ENCODE results near the gene SREBF2. TPM values are rescaled to one million over a fixed set of nuclear protein-coding genes. Genes with fewer than 3 reads are reported as not detected.

The SREBF2 gene
- total and polyA plus RNA-seq, 2 donors from 2014 or later = 49.2 to 71.4 TPM

DNA sequence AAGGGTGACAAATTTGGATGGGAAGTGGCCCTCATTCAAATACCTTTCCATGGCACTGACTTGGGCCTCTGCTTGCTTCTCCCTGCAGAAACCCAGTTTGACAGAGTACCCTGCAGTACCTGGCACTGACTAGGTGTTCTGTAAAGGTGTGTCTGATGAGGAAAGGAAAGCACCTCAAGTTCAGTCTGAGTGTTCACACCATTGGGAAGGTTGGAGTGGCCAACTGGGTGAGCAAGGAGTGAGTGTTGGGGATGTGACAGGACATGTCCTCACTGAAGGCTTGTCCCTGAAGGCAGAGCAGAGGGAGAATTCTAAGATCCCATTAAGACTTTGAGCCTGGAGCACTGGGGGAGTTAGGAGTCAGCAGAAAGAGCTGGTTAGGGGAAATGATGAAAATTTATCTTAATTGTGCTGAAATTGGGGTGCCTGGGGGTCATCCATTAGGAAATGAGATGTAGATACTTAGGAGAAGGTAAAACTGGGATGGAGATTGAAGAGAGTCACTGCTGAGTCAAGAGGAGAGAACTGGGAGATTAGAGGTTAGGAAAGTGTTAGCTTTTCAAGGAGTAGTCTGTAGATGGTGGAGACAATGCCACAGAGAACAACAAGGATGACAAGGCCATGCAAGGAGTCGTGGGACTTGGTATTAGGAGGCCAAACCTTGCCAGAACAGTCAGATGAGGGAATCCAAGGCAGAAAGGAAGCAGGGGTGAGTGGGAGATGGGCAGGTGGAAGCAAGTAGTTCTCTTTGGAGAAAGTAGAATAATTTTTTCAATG, 6.1 kb downstream of the SREBF2 start:
- H3K9me3 ChIP-seq (ENCODE audit: control insufficient read depth in 2 of 3, insufficient read depth in 1 of 3, low read length in 3 of 3) = no peaks in the 10 kb centered on the region
- no peak overlapping the region for H3K4me3 ChIP-seq (ENCODE audit: low read length in 3 of 3)
- TF ChIP-seq, protein P1, sequence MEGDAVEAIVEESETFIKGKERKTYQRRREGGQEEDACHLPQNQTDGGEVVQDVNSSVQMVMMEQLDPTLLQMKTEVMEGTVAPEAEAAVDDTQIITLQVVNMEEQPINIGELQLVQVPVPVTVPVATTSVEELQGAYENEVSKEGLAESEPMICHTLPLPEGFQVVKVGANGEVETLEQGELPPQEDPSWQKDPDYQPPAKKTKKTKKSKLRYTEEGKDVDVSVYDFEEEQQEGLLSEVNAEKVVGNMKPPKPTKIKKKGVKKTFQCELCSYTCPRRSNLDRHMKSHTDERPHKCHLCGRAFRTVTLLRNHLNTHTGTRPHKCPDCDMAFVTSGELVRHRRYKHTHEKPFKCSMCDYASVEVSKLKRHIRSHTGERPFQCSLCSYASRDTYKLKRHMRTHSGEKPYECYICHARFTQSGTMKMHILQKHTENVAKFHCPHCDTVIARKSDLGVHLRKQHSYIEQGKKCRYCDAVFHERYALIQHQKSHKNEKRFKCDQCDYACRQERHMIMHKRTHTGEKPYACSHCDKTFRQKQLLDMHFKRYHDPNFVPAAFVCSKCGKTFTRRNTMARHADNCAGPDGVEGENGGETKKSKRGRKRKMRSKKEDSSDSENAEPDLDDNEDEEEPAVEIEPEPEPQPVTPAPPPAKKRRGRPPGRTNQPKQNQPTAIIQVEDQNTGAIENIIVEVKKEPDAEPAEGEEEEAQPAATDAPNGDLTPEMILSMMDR (IDR thresholded peaks at IDR 0.05; ENCODE audit: borderline replicate concordance, extremely low read depth, insufficient read depth) = no peak
- H3K9ac ChIP-seq (ENCODE audit: low read length in 3 of 3) = no peak overlapping the region
- intact Hi-C loops (cut with DNase I) = no loop called here
- no peak overlapping the region for H3K27ac ChIP-seq (ENCODE audit: low read depth in 2 of 2, low read length in 2 of 2)
- DNase-seq (no peak), FAIRE-seq (no peak)
- peaks cover 0 to 3% (median 2%) of the 10 kb centered on the region in 3 donors for H3K36me3 ChIP-seq (ENCODE audit: control insufficient read depth in 2 of 3, insufficient read depth in 3 of 3, low read length in 3 of 3)
- H3K27me3 ChIP-seq (ENCODE audit: control insufficient read depth, insufficient read depth, low read length) = no peaks in the 10 kb centered on the region
- H3K4me1 ChIP-seq (ENCODE audit: control insufficient read depth in 2 of 3, insufficient read depth in 2 of 3, low read depth in 1 of 3, low read length in 3 of 3) = peaks cover 0 to 10% (median 5%) of the 10 kb centered on the region in 3 donors

DNA sequence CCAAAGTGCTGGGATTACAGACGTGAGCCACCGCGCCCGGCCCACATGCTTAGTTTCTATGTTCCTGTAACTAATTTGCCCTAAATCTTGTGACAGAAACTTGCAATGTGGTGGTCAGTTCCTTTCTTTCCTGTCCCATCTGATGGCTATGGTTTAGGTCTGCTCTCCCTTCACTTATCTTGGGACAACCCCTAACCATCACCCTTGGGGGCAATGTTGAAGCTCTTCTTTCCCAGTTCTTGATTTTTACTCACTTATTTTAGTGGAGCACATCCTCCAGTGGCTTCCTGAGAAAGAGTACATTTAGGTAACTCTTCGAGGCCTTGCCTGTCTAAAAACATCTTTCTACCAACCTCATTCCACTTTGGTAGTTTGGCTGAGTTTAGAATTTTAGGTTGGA, 7.3 kb downstream of the SREBF2 start:
- no peak for FAIRE-seq
- TF ChIP-seq, protein P1 (IDR thresholded peaks at IDR 0.05; ENCODE audit: borderline replicate concordance, extremely low read depth, insufficient read depth) = no peak
- H3K36me3 ChIP-seq (ENCODE audit: control insufficient read depth in 2 of 3, insufficient read depth in 3 of 3, low read length in 3 of 3) = peaks cover 0 to 3% (median 2%) of the 10 kb centered on the region in 3 donors
- H3K9me3 ChIP-seq (ENCODE audit: control insufficient read depth in 2 of 3, insufficient read depth in 1 of 3, low read length in 3 of 3) = no peaks in the 10 kb centered on the region
- peak overlapping the region in 1 of 3 donors; percentile 9 for H3K9ac ChIP-seq (ENCODE audit: low read length in 3 of 3)
- no peak overlapping the region for H3K4me3 ChIP-seq (ENCODE audit: low read length in 3 of 3)
- H3K27me3 ChIP-seq (ENCODE audit: control insufficient read depth, insufficient read depth, low read length) = no peaks in the 10 kb centered on the region
- H3K4me1 ChIP-seq (ENCODE audit: control insufficient read depth in 2 of 3, insufficient read depth in 2 of 3, low read depth in 1 of 3, low read length in 3 of 3) = peaks cover 0 to 11% (median 5%) of the 10 kb centered on the region in 3 donors
- intact Hi-C loops (cut with DNase I) = no loop called here
- DNase-seq = no peak
- no peak overlapping the region for H3K27ac ChIP-seq (ENCODE audit: low read depth in 2 of 2, low read length in 2 of 2)

DNA sequence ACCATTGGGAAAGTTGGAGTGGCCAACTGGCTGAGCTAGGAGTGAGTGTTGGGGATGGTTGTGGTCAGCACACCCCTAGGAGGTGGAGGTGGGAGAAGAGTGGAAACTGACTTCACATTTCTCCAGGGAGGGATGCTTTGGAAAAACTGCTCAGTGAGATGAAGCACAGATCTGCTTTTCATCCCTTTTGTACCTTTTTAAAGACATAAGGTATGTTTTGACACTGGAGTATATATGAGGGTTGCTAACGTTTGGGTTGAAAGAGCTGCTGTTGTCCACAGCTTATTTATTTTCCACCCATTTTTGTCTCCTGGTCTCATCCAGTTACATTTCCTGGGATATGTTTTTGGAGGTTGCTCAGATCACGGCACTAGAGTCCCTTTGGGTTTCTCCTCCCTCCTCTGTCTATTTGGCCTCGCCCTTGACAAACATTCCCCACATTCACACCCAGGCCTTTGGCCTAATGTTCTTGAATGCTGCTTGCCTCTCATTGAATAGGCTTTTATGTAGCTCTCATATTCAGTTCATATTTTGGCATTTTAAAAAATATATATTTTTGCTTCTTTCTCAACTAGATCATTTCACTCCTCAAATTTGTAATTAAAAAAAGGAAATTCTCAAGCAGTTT, 8.3 kb downstream of the SREBF2 start:
- peaks cover 0 to 19% (median 5%) of the 10 kb centered on the region in 3 donors for H3K4me1 ChIP-seq (ENCODE audit: control insufficient read depth in 2 of 3, insufficient read depth in 2 of 3, low read depth in 1 of 3, low read length in 3 of 3)
- DNase-seq = no peak
- intact Hi-C loops (cut with DNase I) = no loop called here

More for the DNA sequence above, 8.3 kb downstream of the SREBF2 start:
- peaks cover 0 to 3% (median 2%) of the 10 kb centered on the region in 3 donors for H3K36me3 ChIP-seq (ENCODE audit: control insufficient read depth in 2 of 3, insufficient read depth in 3 of 3, low read length in 3 of 3)
- TF ChIP-seq, protein P1 (IDR thresholded peaks at IDR 0.05; ENCODE audit: borderline replicate concordance, extremely low read depth, insufficient read depth) = no peak
- H3K4me3 ChIP-seq (ENCODE audit: low read length in 3 of 3) = no peak overlapping the region
- no peaks in the 10 kb centered on the region for H3K27me3 ChIP-seq (ENCODE audit: control insufficient read depth, insufficient read depth, low read length)
- H3K27ac ChIP-seq (ENCODE audit: low read depth in 2 of 2, low read length in 2 of 2) = no peak overlapping the region
- no peak for FAIRE-seq
- no peak overlapping the region for H3K9ac ChIP-seq (ENCODE audit: low read length in 3 of 3)
- H3K9me3 ChIP-seq (ENCODE audit: control insufficient read depth in 2 of 3, insufficient read depth in 1 of 3, low read length in 3 of 3) = no peaks in the 10 kb centered on the region

Data from kidney (tissue), 14 donors.